Keratinocyte (primary cell): ENCODE data around the gene COX7C.

Source experiments
- EZH2 ChIP-seq: IDR thresholded peaks from one replicate; pipeline ENCODE4 v1.6.1; 2012; ENCODE audit warnings: inconsistent platforms, mild to moderate bottlenecking, low read length, moderate library complexity
- TF ChIP-seq, protein P1 (sequence below), 3 experiments: IDR thresholded peaks in 1 of 3; conservative IDR thresholded peaks in 1 of 3; optimal IDR thresholded peaks in 1 of 3; 2 replicates in 2 of 3; 3 replicates in 1 of 3; pipeline versions ENCODE3 to v1.5.1; 2011; ENCODE audit warnings: low read length in 3 of 3, mild to moderate bottlenecking in 3 of 3, moderate library complexity in 2 of 3, control low read depth in 1 of 3, inconsistent platforms in 1 of 3; ENCODE audit not compliant: insufficient read depth in 2 of 3; ENCODE audit errors: extremely low read depth in 1 of 3

DNA sequence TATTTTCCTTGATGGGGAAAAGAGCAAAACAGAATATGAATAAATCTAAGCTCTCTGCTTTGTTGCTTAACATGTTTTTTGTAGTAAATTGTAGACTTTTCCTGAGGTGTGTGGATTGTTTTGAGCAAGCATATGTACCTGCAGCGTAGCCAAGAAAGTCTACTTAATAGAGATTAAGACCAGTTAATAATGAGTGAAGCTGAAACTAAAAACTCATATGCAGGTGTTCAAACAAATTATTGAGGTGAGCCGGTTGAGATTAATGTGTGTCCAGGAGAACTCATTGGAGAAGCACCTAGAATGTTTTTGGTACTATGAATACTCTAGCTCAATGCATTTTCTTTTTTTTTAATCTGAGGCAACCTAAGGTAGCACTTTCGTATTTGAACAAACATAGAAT, 49.2 kb downstream of the COX7C start:
- no peak for TF ChIP-seq EZH2
- TF ChIP-seq, protein P1, sequence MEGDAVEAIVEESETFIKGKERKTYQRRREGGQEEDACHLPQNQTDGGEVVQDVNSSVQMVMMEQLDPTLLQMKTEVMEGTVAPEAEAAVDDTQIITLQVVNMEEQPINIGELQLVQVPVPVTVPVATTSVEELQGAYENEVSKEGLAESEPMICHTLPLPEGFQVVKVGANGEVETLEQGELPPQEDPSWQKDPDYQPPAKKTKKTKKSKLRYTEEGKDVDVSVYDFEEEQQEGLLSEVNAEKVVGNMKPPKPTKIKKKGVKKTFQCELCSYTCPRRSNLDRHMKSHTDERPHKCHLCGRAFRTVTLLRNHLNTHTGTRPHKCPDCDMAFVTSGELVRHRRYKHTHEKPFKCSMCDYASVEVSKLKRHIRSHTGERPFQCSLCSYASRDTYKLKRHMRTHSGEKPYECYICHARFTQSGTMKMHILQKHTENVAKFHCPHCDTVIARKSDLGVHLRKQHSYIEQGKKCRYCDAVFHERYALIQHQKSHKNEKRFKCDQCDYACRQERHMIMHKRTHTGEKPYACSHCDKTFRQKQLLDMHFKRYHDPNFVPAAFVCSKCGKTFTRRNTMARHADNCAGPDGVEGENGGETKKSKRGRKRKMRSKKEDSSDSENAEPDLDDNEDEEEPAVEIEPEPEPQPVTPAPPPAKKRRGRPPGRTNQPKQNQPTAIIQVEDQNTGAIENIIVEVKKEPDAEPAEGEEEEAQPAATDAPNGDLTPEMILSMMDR (optimal IDR thresholded peaks at IDR 0.05 in 1 of 3, IDR thresholded peaks at IDR 0.05 in 1 of 3, conservative IDR thresholded peaks at IDR 0.05 in 1 of 3; ENCODE audit: extremely low read depth in 1 of 3, insufficient read depth in 2 of 3, low read length in 3 of 3): no peak
